ENCODE results near the gene MCRIP1. TPM values are rescaled to one million over a fixed set of nuclear protein-coding genes. Genes with fewer than 3 reads are reported as not detected.

The MCRIP1 gene
- total RNA-seq, 4 donors from 2014 or later = 83.5 to 146 (median 114) TPM

DNA sequence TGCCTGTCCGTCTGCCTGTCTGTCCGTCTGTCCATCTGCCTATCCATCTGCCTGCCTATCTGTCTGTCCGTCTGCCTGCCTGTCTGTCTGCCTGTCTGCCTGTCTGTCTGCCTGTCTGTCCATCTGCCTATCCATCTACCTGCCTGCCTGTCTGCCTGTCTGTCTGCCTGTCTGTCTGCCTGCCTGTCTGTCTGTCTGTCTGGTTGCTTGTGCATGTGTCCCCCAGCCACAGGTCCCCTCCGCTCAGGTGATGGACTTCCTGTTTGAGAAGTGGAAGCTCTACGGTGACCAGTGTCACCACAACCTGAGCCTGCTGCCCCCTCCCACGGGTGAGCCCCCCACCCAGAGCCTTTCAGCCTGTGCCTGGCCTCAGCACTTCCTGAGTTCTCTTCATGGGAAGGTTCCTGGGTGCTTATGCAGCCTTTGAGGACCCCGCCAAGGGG is 23.5 kb downstream of the MCRIP1 start:
- TF ChIP-seq, protein P1, sequence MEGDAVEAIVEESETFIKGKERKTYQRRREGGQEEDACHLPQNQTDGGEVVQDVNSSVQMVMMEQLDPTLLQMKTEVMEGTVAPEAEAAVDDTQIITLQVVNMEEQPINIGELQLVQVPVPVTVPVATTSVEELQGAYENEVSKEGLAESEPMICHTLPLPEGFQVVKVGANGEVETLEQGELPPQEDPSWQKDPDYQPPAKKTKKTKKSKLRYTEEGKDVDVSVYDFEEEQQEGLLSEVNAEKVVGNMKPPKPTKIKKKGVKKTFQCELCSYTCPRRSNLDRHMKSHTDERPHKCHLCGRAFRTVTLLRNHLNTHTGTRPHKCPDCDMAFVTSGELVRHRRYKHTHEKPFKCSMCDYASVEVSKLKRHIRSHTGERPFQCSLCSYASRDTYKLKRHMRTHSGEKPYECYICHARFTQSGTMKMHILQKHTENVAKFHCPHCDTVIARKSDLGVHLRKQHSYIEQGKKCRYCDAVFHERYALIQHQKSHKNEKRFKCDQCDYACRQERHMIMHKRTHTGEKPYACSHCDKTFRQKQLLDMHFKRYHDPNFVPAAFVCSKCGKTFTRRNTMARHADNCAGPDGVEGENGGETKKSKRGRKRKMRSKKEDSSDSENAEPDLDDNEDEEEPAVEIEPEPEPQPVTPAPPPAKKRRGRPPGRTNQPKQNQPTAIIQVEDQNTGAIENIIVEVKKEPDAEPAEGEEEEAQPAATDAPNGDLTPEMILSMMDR (IDR thresholded peaks at IDR 0.05) = no peak
- TF ChIP-seq POLR2AphosphoS5 (IDR thresholded peaks at IDR 0.05) = no peak
- TF ChIP-seq EP300 (IDR thresholded peaks at IDR 0.05) = no peak
- TF ChIP-seq POLR2A (IDR thresholded peaks at IDR 0.05; ENCODE audit: low read depth) = no peak
- no peak for DNase-seq (ENCODE audit: extremely low spot score)

DNA sequence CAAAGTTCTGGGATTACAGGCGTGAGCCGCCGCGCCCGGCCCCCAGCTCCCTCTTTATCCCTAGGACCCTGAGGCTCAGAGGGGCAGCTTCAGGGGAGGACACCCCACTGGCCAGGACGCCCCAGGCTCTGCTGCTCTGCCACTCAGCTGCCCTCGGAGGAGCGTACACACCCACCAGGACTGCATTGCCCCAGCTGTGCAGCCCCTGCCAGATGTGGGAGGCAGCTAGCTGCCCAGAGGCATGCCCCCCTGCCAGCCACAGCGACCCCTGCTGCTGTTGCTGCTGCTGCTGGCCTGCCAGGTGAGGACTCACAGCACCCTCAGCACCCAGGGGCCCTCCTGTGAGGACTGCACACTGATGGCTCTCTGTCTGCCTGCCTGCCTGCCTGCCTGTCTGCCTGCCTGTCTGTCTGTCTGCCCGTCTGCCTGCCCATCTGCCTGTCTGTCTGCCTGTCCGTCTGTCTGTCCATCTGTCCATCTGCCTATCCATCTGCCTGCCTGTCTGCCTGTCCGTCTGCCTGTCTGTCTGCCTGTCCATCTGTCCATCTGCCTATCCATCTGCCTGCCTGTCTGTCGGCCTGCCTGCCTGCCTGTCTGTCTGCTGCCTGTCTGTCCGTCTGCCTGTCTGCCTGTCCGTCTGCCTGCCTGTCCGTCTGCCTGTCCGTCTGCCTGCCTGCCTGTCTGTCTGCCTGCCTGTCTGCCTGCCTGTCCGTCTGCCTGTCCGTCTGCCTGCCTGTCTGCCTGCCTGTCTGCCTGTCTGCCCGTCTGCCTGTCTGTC is 24.1 kb downstream of the MCRIP1 start:
- intact Hi-C loops (cut with DNase I) = no loop called here

More for the DNA sequence above, 23.5 kb downstream of the MCRIP1 start:
- Histone ChIP-seq H3K36me3 (no peaks in the 10 kb centered on the region), H3K4me1 (peaks cover 4 to 7% (median 7%) of the 10 kb centered on the region in 4 donors), H3K4me3 (no peak overlapping the region), H3K9me3 (no peaks in the 10 kb centered on the region), H3K27ac (replicated peaks in 1 of 4) (no peak overlapping the region), H3K27me3 (peaks cover 0 to 95% (median 23%) of the 10 kb centered on the region in 4 donors)
- intact Hi-C loops (cut with DNase I) = no loop called here
- 93% methylated on average over 4 of the region's 7 CpGs for WGBS

DNA sequence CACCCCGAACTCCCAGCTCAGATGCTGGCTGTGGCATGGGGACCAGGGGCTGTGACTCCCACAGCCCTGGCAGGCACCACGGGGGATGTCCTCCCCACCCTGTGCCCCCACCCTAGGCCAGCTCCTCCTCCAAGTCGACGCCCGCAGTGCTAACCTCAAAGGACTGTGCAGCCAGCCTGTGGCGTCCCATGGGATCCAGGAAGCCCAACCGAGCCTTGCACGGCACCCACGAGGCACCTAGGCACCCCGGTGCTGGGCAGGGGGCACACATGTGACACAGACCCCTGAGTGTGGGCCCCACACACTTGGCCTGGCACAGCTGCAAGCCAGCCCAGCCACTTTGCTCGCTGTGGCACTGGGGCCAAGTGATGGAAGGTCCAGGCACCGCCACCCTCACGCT is 25.3 kb downstream of the MCRIP1 start:
- Histone ChIP-seq H3K36me3 (no peaks in the 10 kb centered on the region), H3K4me3 (no peak overlapping the region), H3K9me3 (no peaks in the 10 kb centered on the region), H3K27ac (replicated peaks in 1 of 4) (no peak overlapping the region), H3K4me1 (peaks cover 12 to 24% (median 20%) of the 10 kb centered on the region in 4 donors), H3K27me3 (peaks cover 0 to 97% (median 38%) of the 10 kb centered on the region in 4 donors)
- no peak for DNase-seq (ENCODE audit: extremely low spot score)
- intact Hi-C loops (cut with DNase I) = no loop called here
- WGBS = 80% methylated on average over 1 of the region's 13 CpGs
- TF ChIP-seq, protein P1 (IDR thresholded peaks at IDR 0.05) = no peak
- TF ChIP-seq POLR2AphosphoS5 (IDR thresholded peaks at IDR 0.05) (no peak), POLR2A (IDR thresholded peaks at IDR 0.05; ENCODE audit: low read depth) (no peak), EP300 (IDR thresholded peaks at IDR 0.05) (no peak)

More for the DNA sequence above, 24.1 kb downstream of the MCRIP1 start:
- Histone ChIP-seq H3K9me3 (no peaks in the 10 kb centered on the region), H3K27ac (replicated peaks in 1 of 4) (no peak overlapping the region), H3K4me1 (peaks cover 8 to 13% (median 13%) of the 10 kb centered on the region in 4 donors), H3K27me3 (peaks cover 0 to 97% (median 28%) of the 10 kb centered on the region in 4 donors), H3K4me3 (no peak overlapping the region), H3K36me3 (no peaks in the 10 kb centered on the region)
- TF ChIP-seq EP300 (IDR thresholded peaks at IDR 0.05) = no peak
- TF ChIP-seq, protein P1 (IDR thresholded peaks at IDR 0.05) = no peak
- TF ChIP-seq POLR2AphosphoS5 (IDR thresholded peaks at IDR 0.05) = no peak
- no peak for TF ChIP-seq POLR2A (IDR thresholded peaks at IDR 0.05; ENCODE audit: low read depth)
- WGBS = 67% methylated on average over 15 of the region's 20 CpGs
- DNase-seq (ENCODE audit: extremely low spot score) = no peak

DNA sequence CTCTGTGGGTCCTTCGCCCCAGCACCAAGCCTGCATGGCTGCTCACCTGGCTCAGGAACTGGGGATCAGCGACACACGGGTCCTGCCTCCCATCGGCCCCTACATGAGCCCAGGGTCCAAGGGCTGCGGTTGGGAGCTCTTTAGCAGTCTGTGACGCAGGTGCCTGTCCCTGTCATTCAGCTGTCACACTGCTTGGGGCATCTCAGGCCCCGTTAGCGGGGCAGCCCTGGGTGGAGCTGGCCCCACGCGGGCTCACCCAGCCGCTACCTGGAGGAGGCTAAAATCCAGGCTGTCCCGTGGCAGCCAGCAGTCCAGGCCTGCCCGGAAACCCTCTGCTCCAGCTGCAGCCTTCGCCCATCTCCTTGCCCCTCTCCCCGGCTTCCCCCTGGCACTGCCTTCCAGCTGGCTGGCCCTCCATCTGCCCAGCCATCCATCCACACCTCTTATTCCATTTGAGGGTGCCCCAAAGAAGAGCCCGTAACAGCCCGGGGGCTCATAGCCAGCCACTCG is 25.8 kb downstream of the MCRIP1 start:
- 60% methylated on average over 11 of the region's 18 CpGs for WGBS
- no peak for TF ChIP-seq POLR2A (IDR thresholded peaks at IDR 0.05; ENCODE audit: low read depth)
- no peak for TF ChIP-seq POLR2AphosphoS5 (IDR thresholded peaks at IDR 0.05)
- TF ChIP-seq EP300 (IDR thresholded peaks at IDR 0.05) = no peak
- TF ChIP-seq, protein P1 (IDR thresholded peaks at IDR 0.05) = no peak
- Histone ChIP-seq H3K36me3 (no peaks in the 10 kb centered on the region), H3K9me3 (no peaks in the 10 kb centered on the region), H3K4me1 (peaks cover 12 to 24% (median 20%) of the 10 kb centered on the region in 4 donors), H3K4me3 (no peak overlapping the region), H3K27ac (replicated peaks in 1 of 4) (no peak overlapping the region), H3K27me3 (peaks cover 0 to 97% (median 44%) of the 10 kb centered on the region in 4 donors)
- DNase-seq (ENCODE audit: extremely low spot score) = no peak
- intact Hi-C loops (cut with DNase I) = no loop called here

Data from esophagus muscularis mucosa (tissue), 4 donors.